Neural cell (in vitro differentiated cells): ENCODE results near the gene NKX2-3. TPM values are rescaled to one million over a fixed set of nuclear protein-coding genes. Genes with fewer than 3 reads are reported as not detected.

Source experiments
- H2AFZ ChIP-seq: fragments of 200-600, 300-800 bp; sonication (generic), shearing (Covaris generic); 2 replicates; pipeline ENCODE4 v1.6.0; 2014; ENCODE audit warnings: low read depth, mild to moderate bottlenecking, antibody characterized with exemption, low read length, moderate library complexity
- H3F3A ChIP-seq: fragments of 200-600 bp; shearing (Covaris generic); 2 replicates; pipeline ENCODE4 v1.6.1; 2016; ENCODE audit warnings: mild to moderate bottlenecking, moderate library complexity, mixed read lengths, antibody characterized with exemption, low read length; ENCODE audit not compliant: insufficient read depth, poor library complexity, severe bottlenecking
- H3K27ac ChIP-seq: fragments of 200-600, 300-800 bp; sonication (generic), shearing (Covaris generic); 2 replicates; pipeline ENCODE4 v1.5.1; 2014; ENCODE audit warnings: mild to moderate bottlenecking, low read length, moderate library complexity
- H3K27me3 ChIP-seq: fragments of 300-800, 200-600 bp; sonication (generic), shearing (Covaris generic); 2 replicates; pipeline ENCODE4 v1.6.0; 2014; ENCODE audit warnings: mild to moderate bottlenecking, low read depth, low read length, moderate library complexity; ENCODE audit not compliant: insufficient read depth
- H3K36me3 ChIP-seq: fragments of 300-800, 200-600 bp; sonication (generic), shearing (Covaris generic); 2 replicates; pipeline ENCODE4 v1.5.1; 2014; ENCODE audit warnings: mild to moderate bottlenecking, antibody characterized with exemption, low read length, moderate library complexity; ENCODE audit not compliant: insufficient read depth
- H3K4me2 ChIP-seq: fragments of 300-800, 200-600 bp; sonication (generic), shearing (Covaris generic); 2 replicates; pipeline ENCODE4 v1.6.0; 2014; ENCODE audit warnings: mild to moderate bottlenecking, low read length
- H3K4me3 ChIP-seq: fragments of 300-800, 200-600 bp; sonication (generic), shearing (Covaris generic); 2 replicates; pipeline ENCODE4 v1.5.1; 2014; ENCODE audit warnings: mild to moderate bottlenecking, low read length, moderate library complexity
- H3K79me2 ChIP-seq: fragments of 200-600 bp; shearing (Covaris generic); replicated peaks from 2 replicates; pipeline ENCODE4 v1.6.0; 2014; ENCODE audit warnings: mild to moderate bottlenecking, low read length, moderate library complexity; ENCODE audit not compliant: insufficient read depth
- H3K9ac ChIP-seq: fragments of 300-800, 200-600 bp; sonication (generic), shearing (Covaris generic); 2 replicates; pipeline ENCODE4 v1.6.1; 2016; ENCODE audit warnings: mild to moderate bottlenecking, low read length, mixed read lengths
- H3K9me2 ChIP-seq: fragments of 200-600 bp; shearing (Covaris generic); 2 replicates; pipeline ENCODE4 v1.6.1; 2016; ENCODE audit warnings: mild to moderate bottlenecking, low read length, mixed read lengths; ENCODE audit not compliant: insufficient read depth
- H3K9me3 ChIP-seq: fragments of 200-600, 300-800 bp; sonication (generic), shearing (Covaris generic); 2 replicates; pipeline ENCODE4 v1.6.1; 2016; ENCODE audit warnings: mild to moderate bottlenecking, mixed run types, low read length, moderate library complexity, mixed read lengths
- H4K20me1 ChIP-seq: fragments of 200-600 bp; shearing (Covaris generic); 2 replicates; pipeline ENCODE4 v1.6.1; 2016; ENCODE audit warnings: mild to moderate bottlenecking, mixed run types; ENCODE audit not compliant: insufficient read depth
- CTCF ChIP-seq: fragments of 450-650 bp; IDR thresholded peaks from 2 replicates; pipeline ENCODE4 v1.5.1; 2014; ENCODE audit warnings: antibody characterized with exemption, mild to moderate bottlenecking, moderate library complexity; ENCODE audit not compliant: poor library complexity, severe bottlenecking
- EP300 ChIP-seq: fragments of 450-650 bp; conservative IDR thresholded peaks from 2 replicates; pipeline ENCODE4 v1.6.1; 2014; ENCODE audit warnings: antibody characterized with exemption, mild to moderate bottlenecking, moderate library complexity; ENCODE audit not compliant: poor library complexity, severe bottlenecking
- EZH2 ChIP-seq: fragments of 200-600, 300-800 bp; shearing (Covaris generic), sonication (generic); IDR thresholded peaks from 2 replicates; pipeline ENCODE4 v1.6.1; 2014; ENCODE audit warnings: antibody characterized with exemption, low read length, borderline replicate concordance, mild to moderate bottlenecking; ENCODE audit not compliant: insufficient read depth, poor library complexity, severe bottlenecking
- MXI1 ChIP-seq: fragments of 450-650 bp; conservative IDR thresholded peaks from 2 replicates; pipeline ENCODE4 v1.6.1; 2014; ENCODE audit warnings: antibody characterized with exemption, mild to moderate bottlenecking; ENCODE audit not compliant: poor library complexity, severe bottlenecking
- POLR2AphosphoS5 ChIP-seq: IDR thresholded peaks from 2 replicates; pipeline ENCODE4 v1.6.1; 2012
- RAD21 ChIP-seq: fragments of 450-650 bp; conservative IDR thresholded peaks from 2 replicates; pipeline ENCODE4 v1.6.1; 2014; ENCODE audit warnings: antibody characterized with exemption, mild to moderate bottlenecking, moderate library complexity
- SMC3 ChIP-seq: fragments of 450-650 bp; conservative IDR thresholded peaks from 2 replicates; pipeline ENCODE4 v1.6.1; 2014; ENCODE audit warnings: antibody characterized with exemption, mild to moderate bottlenecking, moderate library complexity; ENCODE audit not compliant: poor library complexity
- TAF1 ChIP-seq: IDR thresholded peaks from 2 replicates; pipeline ENCODE4 v1.6.1; 2012; ENCODE audit warnings: low read depth
- polyA plus RNA-seq: library from polyadenylated mRNA; depleted of rRNA; stranded (reverse); fragments of >200 nt; gene quantifications from 2 replicates; pipeline ENCODE4 v1.2.3, GENCODE V29; 2014
- TF ChIP-seq, protein P1 (sequence below): IDR thresholded peaks from 2 replicates; pipeline ENCODE4 v1.6.1; 2012; ENCODE audit warnings: borderline replicate concordance

NKX2-3 gene
- polyA plus RNA-seq, 1 donor from 2014 or later: not detected

GRCh38 chr10:99525897-99526296 lies 6.8 kb upstream of the NKX2-3 start:
- TF ChIP-seq SMC3 (no peak), MXI1 (no peak), EZH2 (no peak), CTCF (no peak), POLR2AphosphoS5 (no peak), EP300 (no peak), TAF1 (no peak), RAD21 (no peak)
- TF ChIP-seq, protein P1, sequence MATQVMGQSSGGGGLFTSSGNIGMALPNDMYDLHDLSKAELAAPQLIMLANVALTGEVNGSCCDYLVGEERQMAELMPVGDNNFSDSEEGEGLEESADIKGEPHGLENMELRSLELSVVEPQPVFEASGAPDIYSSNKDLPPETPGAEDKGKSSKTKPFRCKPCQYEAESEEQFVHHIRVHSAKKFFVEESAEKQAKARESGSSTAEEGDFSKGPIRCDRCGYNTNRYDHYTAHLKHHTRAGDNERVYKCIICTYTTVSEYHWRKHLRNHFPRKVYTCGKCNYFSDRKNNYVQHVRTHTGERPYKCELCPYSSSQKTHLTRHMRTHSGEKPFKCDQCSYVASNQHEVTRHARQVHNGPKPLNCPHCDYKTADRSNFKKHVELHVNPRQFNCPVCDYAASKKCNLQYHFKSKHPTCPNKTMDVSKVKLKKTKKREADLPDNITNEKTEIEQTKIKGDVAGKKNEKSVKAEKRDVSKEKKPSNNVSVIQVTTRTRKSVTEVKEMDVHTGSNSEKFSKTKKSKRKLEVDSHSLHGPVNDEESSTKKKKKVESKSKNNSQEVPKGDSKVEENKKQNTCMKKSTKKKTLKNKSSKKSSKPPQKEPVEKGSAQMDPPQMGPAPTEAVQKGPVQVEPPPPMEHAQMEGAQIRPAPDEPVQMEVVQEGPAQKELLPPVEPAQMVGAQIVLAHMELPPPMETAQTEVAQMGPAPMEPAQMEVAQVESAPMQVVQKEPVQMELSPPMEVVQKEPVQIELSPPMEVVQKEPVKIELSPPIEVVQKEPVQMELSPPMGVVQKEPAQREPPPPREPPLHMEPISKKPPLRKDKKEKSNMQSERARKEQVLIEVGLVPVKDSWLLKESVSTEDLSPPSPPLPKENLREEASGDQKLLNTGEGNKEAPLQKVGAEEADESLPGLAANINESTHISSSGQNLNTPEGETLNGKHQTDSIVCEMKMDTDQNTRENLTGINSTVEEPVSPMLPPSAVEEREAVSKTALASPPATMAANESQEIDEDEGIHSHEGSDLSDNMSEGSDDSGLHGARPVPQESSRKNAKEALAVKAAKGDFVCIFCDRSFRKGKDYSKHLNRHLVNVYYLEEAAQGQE: no peak
- H3K9me3 ChIP-seq: no peaks in the 10 kb centered on the region
- no peak overlapping the region for H3K9ac ChIP-seq
- no peaks in the 10 kb centered on the region for H4K20me1 ChIP-seq
- no peaks in the 10 kb centered on the region for H3K9me2 ChIP-seq
- no peaks in the 10 kb centered on the region for H3K79me2 ChIP-seq
- H3K27ac ChIP-seq: no peak overlapping the region
- H3K4me2 ChIP-seq: no peak overlapping the region
- no peak overlapping the region for H3K4me3 ChIP-seq
- peaks cover 99% of the 10 kb centered on the region for H3K27me3 ChIP-seq
- H2AFZ ChIP-seq: no peak overlapping the region
- no peaks in the 10 kb centered on the region for H3F3A ChIP-seq
- no peaks in the 10 kb centered on the region for H3K36me3 ChIP-seq

GRCh38 chr10:99526861-99527504 lies 5.8 kb upstream of the NKX2-3 start:
- TF ChIP-seq RAD21 (no peak), EZH2 (peak; percentile 35)
- no peak overlapping the region for H3K4me2 ChIP-seq
- H3K9me2 ChIP-seq: no peaks in the 10 kb centered on the region
- H3K27ac ChIP-seq: no peak overlapping the region
- no peaks in the 10 kb centered on the region for H3K36me3 ChIP-seq
- H2AFZ ChIP-seq: no peak overlapping the region
- no peaks in the 10 kb centered on the region for H3K79me2 ChIP-seq
- H4K20me1 ChIP-seq: no peaks in the 10 kb centered on the region
- H3K4me3 ChIP-seq: no peak overlapping the region
- peaks cover 99% of the 10 kb centered on the region for H3K27me3 ChIP-seq
- H3K9me3 ChIP-seq: no peaks in the 10 kb centered on the region
- H3K9ac ChIP-seq: no peak overlapping the region
- no peaks in the 10 kb centered on the region for H3F3A ChIP-seq
